ENCODE data around the gene RTF1.

The RTF1 gene

DNA sequence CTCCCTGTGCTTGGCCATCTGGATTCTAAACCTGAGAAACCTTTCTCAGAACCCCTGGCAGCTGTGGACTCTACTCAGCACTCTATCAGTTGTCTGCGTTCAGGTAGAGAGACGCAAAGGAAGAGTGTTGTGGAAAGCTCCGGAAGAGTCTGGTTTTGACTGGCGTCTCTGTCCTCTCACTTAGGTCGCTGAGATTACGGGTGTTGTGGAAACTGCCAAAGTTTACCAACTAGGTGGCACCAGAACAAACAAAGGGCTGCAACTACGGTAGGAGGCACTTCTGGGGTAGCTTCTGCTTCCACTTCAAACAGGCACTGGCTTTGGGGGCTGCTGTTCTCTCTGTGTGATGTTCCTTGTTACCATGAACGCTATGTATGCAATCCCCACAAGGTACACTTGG, 57.5 kb downstream of the RTF1 start:
- TF ChIP-seq GATA3 (IDR thresholded peaks at IDR 0.05; ENCODE audit: low read depth, low read length), result no peak
- no peak for TF ChIP-seq GATA2 (IDR thresholded peaks at IDR 0.05; ENCODE audit: low read depth, low read length)

DNA sequence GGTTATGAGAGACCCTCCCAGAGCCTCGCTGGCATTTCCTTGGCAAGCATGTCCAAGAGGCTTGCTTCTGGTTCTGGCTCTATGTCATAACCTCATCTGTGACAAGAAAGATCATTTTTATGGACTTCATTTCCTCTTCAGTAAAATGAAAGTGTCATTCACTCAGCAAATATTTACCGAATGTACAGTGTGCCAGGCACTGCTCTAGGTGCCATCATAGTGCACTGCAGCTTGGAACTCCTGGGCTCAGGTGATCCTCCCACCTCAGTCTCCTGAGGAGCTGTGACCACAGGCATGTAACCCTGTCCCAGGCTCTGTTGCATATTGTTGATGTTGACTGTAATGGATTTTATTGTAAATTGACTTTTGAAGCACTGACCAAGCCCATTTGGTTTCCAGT, 58.0 kb downstream of the RTF1 start:
- no peak for TF ChIP-seq GATA2 (IDR thresholded peaks at IDR 0.05; ENCODE audit: low read depth, low read length)
- TF ChIP-seq GATA3 (IDR thresholded peaks at IDR 0.05; ENCODE audit: low read depth, low read length), result no peak

DNA sequence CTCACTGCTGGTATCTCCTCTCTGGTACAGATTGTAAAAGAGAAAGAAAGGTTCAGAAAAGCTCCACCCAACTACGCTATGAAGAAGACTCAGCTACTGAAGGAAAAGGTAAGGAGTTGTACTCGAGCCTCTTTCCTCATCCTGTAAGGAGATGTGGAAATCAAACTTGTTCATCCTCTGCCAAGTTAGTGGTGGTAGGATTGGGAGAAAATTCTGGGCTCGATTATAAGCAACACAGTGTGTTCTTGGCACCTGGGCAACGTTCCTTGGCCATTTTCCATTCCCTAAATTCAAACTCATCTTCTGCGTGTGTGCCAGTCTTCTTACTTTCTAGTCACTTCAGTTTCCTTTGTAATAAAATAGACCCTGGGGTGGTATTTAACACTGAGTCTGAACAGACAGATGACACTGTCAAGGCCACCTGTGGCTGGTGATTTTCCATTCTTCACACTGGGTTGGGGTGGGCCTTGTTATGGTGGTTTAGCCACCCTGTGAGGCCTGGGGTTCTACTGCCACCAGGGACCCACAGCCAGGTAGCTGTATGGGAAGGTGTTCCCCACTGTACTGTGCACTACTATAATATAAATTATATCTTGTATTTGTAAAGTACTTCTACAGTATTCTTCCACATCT, 59.6 kb downstream of the RTF1 start:
- TF ChIP-seq GATA3 (IDR thresholded peaks at IDR 0.05; ENCODE audit: low read depth, low read length) (no peak), GATA2 (IDR thresholded peaks at IDR 0.05; ENCODE audit: low read depth, low read length) (no peak)

DNA sequence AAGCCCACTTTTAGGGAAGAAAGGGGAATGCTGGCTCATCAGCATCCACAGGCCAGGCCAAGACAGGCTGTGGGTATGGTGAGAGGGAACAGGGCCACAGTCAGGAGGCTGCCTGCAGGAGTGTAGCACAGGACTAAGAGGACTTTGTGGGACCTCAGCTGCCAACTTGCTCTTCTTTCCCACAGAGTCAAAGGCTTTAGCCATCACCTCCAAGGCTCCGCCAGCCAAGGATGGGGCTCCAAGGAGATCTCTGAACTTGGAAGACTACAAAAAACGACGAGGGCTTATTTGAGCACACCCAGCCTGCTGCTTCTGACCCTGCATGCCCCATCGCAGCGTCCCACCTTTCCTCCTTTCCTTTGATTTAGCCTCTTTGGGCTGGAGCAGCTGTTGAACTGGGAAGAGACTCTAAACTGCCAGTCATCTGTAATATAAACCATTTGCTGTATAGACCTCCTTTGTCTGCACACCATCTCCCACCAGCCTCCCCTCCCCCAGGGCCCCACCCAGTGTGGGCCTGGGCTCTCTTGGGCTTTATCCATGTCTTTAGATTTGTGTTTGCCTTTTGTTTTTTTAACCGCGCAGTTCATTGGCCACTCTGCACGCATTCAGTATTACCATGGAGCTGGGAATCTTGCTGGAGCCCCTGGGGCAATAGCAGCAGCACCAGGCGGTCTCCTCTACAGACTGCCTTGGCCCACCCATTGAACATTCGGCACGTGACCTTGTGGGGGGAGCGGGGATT, 63.7 kb downstream of the RTF1 start:
- TF ChIP-seq GATA3 (IDR thresholded peaks at IDR 0.05; ENCODE audit: low read depth, low read length) (no peak), GATA2 (IDR thresholded peaks at IDR 0.05; ENCODE audit: low read depth, low read length) (no peak)

DNA sequence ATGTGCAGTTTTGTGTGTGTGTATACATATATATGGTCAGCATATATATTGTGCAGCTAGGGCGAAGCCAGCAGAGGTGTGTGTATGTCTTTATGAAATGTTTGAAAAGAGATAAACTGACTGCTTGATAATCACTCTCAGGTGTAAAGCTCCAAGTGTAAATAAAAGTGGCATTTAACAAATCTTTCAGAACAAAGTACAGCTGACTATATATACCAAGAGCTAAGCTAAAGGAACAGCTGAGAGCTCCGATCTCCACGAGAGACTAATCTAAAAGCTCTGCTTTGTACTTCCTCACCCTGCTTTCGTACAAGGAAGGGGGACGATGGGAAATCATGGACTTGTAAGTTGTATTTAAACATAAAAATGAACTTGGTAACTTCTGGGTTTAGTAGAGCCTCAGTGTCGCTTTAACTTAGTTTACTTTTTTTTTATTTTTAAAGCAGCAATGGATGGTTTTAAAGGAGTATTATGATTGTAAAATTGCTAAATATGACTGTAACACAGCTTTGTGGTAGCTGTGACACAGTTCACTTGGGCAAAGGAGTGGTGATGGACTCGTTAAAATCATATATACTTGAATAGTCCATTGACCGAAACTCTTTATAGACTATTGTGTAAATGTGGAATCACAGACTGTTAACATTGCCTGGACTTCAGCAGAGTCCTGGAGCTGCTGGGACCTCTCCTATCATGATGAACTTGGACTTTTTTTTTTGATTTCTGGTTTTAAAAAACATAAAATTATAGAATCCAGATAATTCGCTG, 65.4 kb downstream of the RTF1 start:
- TF ChIP-seq GATA3 (IDR thresholded peaks at IDR 0.05; ENCODE audit: low read depth, low read length) (no peak), GATA2 (IDR thresholded peaks at IDR 0.05; ENCODE audit: low read depth, low read length) (no peak)

DNA sequence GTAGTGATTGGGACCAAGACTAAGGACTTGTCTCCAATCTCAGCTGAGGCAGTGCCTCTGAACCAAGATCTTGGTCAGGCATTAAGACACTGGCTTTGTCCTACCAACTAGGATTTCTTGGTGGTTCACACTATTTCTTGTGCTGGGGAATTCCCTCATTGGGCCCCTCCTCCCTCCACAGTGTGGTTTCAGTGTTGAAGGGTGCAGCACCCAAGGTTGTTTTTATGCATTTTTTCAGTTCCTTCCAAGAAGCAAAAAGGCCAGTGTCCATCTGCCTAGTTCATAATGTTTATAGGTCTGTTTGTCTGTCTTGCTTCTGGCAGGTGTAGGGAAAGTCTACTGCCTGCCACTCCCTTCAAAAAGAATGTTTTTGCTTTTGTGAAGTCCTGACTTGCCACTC, 66.2 kb downstream of the RTF1 start:
- TF ChIP-seq GATA3 (IDR thresholded peaks at IDR 0.05; ENCODE audit: low read depth, low read length), result no peak
- no peak for TF ChIP-seq GATA2 (IDR thresholded peaks at IDR 0.05; ENCODE audit: low read depth, low read length)

DNA sequence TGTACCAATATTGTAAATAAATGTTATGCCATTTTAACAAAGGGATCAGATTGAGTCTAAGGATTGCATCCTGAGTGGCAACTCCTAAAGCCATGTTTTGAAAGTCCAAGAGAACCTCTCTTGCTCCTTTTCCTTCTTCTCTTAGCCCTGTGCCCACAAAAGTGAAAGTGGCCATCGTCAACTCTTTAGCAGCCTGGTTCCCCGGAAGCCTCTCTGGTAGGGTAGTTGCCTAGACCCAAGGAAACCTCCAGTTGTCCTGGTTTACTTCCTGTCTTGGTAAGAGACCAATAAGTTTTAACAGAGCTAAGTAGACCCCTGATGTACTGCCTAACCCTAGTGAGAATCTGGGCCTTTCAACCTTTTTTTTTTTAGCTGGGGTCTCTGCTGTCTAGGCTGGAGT, 66.6 kb downstream of the RTF1 start:
- TF ChIP-seq GATA3 (IDR thresholded peaks at IDR 0.05; ENCODE audit: low read depth, low read length) (no peak), GATA2 (IDR thresholded peaks at IDR 0.05; ENCODE audit: low read depth, low read length) (no peak)

DNA sequence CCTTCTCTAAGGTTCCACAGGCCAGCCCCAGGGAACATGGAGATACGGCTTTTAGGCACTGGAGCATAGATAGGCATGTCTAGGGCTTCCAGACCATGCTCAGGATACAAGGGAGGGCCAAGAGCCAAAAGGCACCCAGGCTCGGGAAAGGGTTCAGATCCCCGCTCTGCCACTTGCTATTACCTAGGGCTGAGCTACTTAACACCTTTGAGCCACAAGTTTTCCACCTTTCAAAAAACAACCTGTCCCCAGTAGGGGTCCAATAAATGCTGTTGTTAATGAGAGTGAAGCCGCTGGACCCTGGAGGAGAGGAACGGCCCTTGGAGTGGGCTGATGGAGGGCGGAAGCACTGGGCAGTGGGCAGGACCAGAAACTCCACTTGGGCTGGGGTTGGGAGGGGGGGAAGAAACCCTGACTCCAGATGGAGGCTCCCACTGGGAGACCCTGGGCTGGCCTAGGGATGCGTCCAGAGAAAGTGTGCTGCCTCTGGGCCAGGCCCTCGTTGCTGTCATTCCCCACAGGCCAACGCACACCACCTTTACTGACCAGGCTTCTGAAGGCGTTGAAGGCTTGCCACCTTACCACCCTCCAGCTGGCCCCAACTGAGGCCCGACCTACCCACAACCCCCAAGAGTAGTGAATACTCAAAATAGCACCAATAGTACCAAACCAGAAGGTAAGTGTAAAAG, 68.2 kb downstream of the RTF1 start:
- no peak for TF ChIP-seq GATA3 (IDR thresholded peaks at IDR 0.05; ENCODE audit: low read depth, low read length)
- TF ChIP-seq GATA2 (IDR thresholded peaks at IDR 0.05; ENCODE audit: low read depth, low read length), result no peak

DNA sequence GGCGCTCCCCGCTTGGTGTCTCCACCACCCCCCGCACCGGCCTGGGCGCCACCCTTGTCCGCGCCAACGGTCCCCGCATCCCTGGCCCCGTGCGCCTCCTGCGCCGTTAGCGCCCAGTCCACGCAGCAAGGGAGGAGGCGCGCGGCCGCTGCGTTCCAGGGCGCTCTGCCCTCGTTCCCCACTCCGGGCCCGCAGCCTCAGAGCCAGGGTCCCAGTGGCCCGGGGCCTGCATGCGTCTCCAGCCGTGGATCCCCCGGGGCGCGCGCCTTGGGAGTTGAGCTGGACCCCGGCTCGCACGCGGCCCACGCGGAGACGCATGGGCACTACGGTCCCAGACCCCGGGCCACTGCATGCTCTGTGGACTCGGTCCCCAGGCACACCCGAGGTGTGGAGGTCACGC, 69.4 kb downstream of the RTF1 start:
- TF ChIP-seq GATA2 (IDR thresholded peaks at IDR 0.05; ENCODE audit: low read depth, low read length), result no peak
- TF ChIP-seq GATA3 (IDR thresholded peaks at IDR 0.05; ENCODE audit: low read depth, low read length), result no peak

DNA sequence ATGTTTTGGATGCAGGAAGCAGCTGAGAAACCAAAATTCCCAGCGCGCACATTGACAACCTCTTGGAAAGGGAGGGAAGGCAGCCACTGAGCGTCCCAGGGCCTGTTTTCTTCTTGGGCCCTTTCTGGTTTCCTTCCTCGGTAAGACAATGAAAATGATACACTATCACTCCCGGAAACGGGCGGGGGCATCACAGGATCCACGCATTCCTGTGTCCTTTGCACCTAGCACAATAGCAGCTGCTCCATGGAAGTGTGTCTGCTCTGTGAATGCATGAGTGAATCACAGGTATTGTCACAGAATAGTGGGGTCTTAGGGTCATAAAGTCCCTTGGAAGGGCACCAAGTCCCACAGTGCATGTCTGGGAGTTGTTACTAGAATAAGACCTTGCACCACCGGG, 70.5 kb downstream of the RTF1 start:
- TF ChIP-seq GATA2 (IDR thresholded peaks at IDR 0.05; ENCODE audit: low read depth, low read length), result no peak
- TF ChIP-seq GATA3 (IDR thresholded peaks at IDR 0.05; ENCODE audit: low read depth, low read length), result no peak

DNA sequence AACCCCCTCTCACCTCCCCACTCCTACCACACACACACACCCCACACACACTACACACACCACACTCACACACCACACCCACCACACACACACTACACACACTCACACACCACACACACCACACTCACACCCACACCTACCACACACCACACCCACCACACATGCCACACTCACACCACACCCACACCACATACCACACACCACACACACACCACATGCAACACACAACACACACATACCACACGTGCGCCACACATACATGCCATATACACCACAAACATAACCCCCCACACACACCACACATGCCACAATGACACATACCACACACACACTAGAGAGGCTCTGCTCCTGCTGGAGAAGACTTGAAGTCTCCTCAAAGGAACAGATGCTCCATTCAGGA, 70.9 kb downstream of the RTF1 start:
- TF ChIP-seq GATA3 (IDR thresholded peaks at IDR 0.05; ENCODE audit: low read depth, low read length) (no peak), GATA2 (IDR thresholded peaks at IDR 0.05; ENCODE audit: low read depth, low read length) (no peak)

DNA sequence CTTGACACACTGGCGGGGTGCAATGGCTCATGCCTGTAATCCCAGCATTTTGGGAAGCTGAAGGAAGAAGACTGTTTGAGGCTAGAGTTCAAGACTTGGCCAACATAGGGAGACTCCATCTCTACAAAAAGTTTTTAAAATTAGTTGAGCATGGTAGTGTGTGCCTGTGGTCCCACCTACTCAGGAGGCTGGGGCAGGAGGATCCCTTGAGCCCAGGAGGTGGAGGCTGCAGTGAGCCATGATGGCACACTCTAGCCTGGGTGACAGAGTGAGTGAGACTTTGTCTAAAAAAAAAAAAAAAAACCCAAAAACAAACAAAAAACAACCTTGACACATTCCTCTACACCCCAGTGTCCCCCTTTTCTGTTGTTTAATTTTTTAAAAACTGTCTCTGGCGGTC, 72.7 kb downstream of the RTF1 start:
- TF ChIP-seq GATA3 (IDR thresholded peaks at IDR 0.05; ENCODE audit: low read depth, low read length) (no peak), GATA2 (IDR thresholded peaks at IDR 0.05; ENCODE audit: low read depth, low read length) (no peak)

DNA sequence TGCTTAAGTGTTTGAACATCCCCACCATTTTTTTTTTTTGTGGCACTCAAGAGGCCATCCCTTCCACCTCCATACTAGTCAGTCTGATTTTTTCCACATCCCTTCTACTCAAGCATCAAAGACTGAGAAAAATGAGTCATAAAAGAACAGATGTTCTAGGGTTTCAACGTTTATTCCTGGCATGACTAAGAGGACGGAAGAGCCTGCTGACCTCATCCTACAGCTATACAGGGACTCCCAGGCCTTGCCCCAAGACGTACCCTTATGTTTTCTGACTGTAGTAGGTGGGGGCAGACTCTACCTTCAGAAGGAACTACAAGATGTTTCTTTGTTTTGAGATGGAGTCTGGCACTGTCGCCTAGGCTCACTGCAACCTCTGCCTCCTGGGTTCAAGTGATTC, 73.5 kb downstream of the RTF1 start:
- no peak for TF ChIP-seq GATA2 (IDR thresholded peaks at IDR 0.05; ENCODE audit: low read depth, low read length)
- TF ChIP-seq GATA3 (IDR thresholded peaks at IDR 0.05; ENCODE audit: low read depth, low read length), result no peak

DNA sequence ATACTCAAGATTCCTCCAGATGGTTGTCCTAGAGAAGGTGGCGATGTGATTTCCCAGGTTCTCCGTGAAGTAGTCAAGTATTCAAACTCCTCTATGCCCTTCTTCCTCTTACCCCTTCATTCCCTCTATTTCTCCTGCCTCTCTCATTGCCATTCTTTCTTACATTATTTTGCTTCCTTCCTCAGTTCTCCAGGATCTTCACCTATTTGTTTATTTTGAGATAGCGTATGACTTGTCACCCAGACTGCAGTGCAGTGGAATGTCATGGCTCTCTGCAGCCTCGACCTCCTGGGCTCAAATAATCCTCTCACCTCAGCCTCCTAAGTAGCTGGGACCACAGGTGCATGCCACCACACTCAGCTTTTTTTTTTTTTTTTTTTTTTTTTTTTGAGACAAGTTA, 75.0 kb downstream of the RTF1 start:
- no peak for TF ChIP-seq GATA2 (IDR thresholded peaks at IDR 0.05; ENCODE audit: low read depth, low read length)
- no peak for TF ChIP-seq GATA3 (IDR thresholded peaks at IDR 0.05; ENCODE audit: low read depth, low read length)

Data from SH-SY5Y (cell line).